MG63 (cell line): ENCODE results near the gene LASP1. TPM values are rescaled to one million over a fixed set of nuclear protein-coding genes. Genes with fewer than 3 reads are reported as not detected.
"Not testable (repeated sequence)": the region's sequence is repeated elsewhere in the genome, so short reads cannot be mapped to it uniquely, and the experiment has no call there.

ENCODE experiments used
- DNase-seq: peaks from one replicate; pipeline ENCODE4 v3.0.0-alpha.2; 2020
- H3K27me3 ChIP-seq: fragments of 250-450 bp; sonication (Bioruptor Pico); 2 replicates; pipeline ENCODE4 v1.5.1; 2020; ENCODE audit warnings: mild to moderate bottlenecking, moderate library complexity
- H3K36me3 ChIP-seq: fragments of 250-450 bp; sonication (Bioruptor Pico); 2 replicates; pipeline ENCODE4 v1.5.1; 2020; ENCODE audit warnings: mild to moderate bottlenecking, moderate library complexity
- H3K4me3 ChIP-seq: fragments of 250-450 bp; sonication (Bioruptor Pico); 2 replicates; pipeline ENCODE4 v1.5.1; 2020; ENCODE audit warnings: mild to moderate bottlenecking, moderate library complexity
- H3K9me3 ChIP-seq: fragments of 250-450 bp; sonication (Bioruptor Pico); 2 replicates; pipeline ENCODE4 v1.5.1; 2020; ENCODE audit warnings: mild to moderate bottlenecking, moderate library complexity
- total RNA-seq: library from RNA; depleted of rRNA; stranded (reverse); fragments of >200 nt; shearing (Covaris generic); gene quantifications from 2 replicates; pipeline ENCODE4 v1.2.3, GENCODE V29; 2014; ENCODE audit warnings: low replicate concordance; rRNA removed

The LASP1 gene
- total RNA-seq, result 228 and 323 TPM in 2 replicates

DNA sequence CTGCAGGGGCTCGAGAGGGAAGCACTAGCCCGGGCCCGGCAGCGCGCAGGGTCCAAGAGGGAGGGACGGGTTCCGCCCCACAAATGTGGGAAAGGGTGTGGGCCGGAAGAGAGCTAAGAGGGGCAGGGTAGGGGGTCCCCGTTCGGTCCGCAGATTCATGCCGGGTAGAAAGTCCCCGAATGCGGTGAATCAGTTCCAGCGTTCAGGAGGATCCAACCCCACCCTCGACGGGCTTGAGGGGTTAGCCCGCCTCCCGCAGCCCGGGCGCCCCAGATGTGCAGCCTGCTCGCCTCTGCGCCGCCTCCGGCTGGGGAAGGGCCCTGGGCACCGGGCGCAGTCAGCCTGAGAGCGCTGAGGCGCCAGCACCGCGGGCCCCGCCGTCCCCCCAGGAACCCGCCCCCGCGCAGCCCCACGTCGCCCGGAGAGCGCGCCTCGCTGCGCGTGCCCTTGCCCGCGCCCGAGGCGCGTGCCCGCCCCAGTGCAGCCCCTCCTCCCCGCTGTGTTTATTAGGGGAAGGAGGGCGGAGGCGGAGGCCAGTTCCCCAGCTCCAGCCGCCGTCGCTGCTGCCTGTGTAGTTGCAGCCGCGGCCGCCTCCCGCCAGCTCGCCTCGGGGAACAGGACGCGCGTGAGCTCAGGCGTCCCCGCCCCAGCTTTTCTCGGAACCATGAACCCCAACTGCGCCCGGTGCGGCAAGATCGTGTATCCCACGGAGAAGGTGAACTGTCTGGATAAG is at the start of gene LASP1:
TSS of gene LASP1 (plus strand) at position 533 of the 733 bp plus-strand sequence. CDS start at position 665, 132 bp downstream.
- peak; percentile 93 for DNase-seq
- H3K9me3 ChIP-seq, result no peaks in the 10 kb centered on the region
- peak within 1 kb of the TSS; percentile 94 for H3K4me3 ChIP-seq
- H3K36me3 ChIP-seq, result peaks cover 41% of the 10 kb centered on the region
- H3K27me3 ChIP-seq, result no peaks in the 10 kb centered on the region

GRCh38 chr17:38824899-38825761 is 44.7 kb upstream of the LASP1 start, which contains the start of gene CWC25:
Gene CWC25 (minus strand): TSS chr17:38825321. CDS start chr17:38825183, 138 bp downstream.
- peaks cover 25% of the 10 kb centered on the region for H3K36me3 ChIP-seq
- no peaks in the 10 kb centered on the region for H3K9me3 ChIP-seq
- DNase-seq, result peak; percentile 92
- H3K4me3 ChIP-seq, result peak within 1 kb of the TSS; percentile 71
- no peaks in the 10 kb centered on the region for H3K27me3 ChIP-seq

DNA sequence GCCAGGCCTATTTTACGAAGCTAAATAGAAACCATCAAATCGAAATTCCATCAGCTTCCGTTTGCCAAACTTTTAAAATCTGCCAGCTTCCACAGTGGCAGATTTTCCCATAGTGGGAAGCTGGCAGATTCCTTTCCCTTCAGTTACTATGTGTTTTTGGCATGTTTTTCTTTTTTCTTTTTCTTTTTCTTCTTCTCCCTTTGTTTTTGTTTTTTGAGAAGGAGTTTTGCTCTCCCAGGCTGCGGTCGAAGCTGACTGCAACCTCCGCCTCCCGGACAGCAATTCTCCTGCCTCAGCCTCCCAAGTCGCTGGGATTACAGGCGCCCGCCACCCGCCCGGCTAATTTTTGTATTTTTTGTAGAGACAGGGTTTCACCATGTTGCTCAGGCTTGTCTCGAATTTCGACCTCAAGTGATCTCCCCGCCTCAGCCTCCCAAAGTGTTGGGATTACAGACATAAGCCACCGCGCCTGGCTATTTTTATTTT is 44.1 kb upstream of the LASP1 start:
- Histone ChIP-seq H3K36me3 (peaks cover 18% of the 10 kb centered on the region), H3K4me3 (peak overlapping the region; percentile 71), H3K9me3 (no peaks in the 10 kb centered on the region), H3K27me3 (no peaks in the 10 kb centered on the region)
- DNase-seq, result no peak

- peak; percentile 68 for DNase-seq
- Histone ChIP-seq H3K36me3 (peaks cover 27% of the 10 kb centered on the region), H3K27me3 (no peaks in the 10 kb centered on the region), H3K9me3 (no peaks in the 10 kb centered on the region), H3K4me3 (peak overlapping the region; percentile 20)
These were observed 25.5 kb upstream of the LASP1 start for GRCh38 chr17:38844261-38844757.

GRCh38 chr17:38848557-38848891 is 21.3 kb upstream of the LASP1 start:
- H3K27me3 ChIP-seq, result no peaks in the 10 kb centered on the region
- no peak for DNase-seq
- H3K9me3 ChIP-seq, result no peaks in the 10 kb centered on the region
- no peak overlapping the region for H3K4me3 ChIP-seq
- H3K36me3 ChIP-seq, result peaks cover 68% of the 10 kb centered on the region

GRCh38 chr17:38848939-38849605 is 20.8 kb upstream of the LASP1 start:
- H3K4me3 ChIP-seq, result no peak overlapping the region
- H3K36me3 ChIP-seq, result peaks cover 68% of the 10 kb centered on the region
- DNase-seq, result no peak
- H3K9me3 ChIP-seq, result no peaks in the 10 kb centered on the region
- H3K27me3 ChIP-seq, result no peaks in the 10 kb centered on the region

GRCh38 chr17:38850374-38850773 is 19.5 kb upstream of the LASP1 start:
- H3K4me3 ChIP-seq, result peak overlapping the region; percentile 87; the same call in 1 of the 2 replicates

DNA sequence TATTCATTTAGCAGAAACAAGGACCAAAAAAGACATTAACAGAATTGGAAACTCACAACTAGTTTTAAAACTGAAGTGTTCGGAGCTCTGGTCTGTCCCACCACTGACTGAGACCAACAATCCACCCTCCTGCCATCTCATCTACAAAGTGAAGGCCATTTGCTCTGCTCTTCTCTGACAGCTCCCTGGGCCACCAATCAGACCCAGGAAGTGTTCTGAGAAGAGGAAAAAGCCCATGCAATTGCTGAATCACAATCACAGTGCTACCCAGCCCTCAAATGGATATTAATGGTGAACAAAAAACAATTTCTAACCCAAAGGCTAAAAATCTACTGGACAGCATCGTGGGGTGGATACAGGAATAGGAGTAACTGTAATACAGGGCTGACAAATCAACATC is 18.4 kb upstream of the LASP1 start:
- DNase-seq, result no peak
- H3K4me3 ChIP-seq, result peak overlapping the region; percentile 87
- H3K27me3 ChIP-seq, result no peaks in the 10 kb centered on the region
- no peaks in the 10 kb centered on the region for H3K9me3 ChIP-seq
- peaks cover 65% of the 10 kb centered on the region for H3K36me3 ChIP-seq

More at GRCh38 chr17:38850374-38850773, 19.5 kb upstream of the LASP1 start:
- Histone ChIP-seq H3K27me3 (no peaks in the 10 kb centered on the region), H3K36me3 (peaks cover 68% of the 10 kb centered on the region), H3K9me3 (no peaks in the 10 kb centered on the region)
- DNase-seq, result no peak

DNA sequence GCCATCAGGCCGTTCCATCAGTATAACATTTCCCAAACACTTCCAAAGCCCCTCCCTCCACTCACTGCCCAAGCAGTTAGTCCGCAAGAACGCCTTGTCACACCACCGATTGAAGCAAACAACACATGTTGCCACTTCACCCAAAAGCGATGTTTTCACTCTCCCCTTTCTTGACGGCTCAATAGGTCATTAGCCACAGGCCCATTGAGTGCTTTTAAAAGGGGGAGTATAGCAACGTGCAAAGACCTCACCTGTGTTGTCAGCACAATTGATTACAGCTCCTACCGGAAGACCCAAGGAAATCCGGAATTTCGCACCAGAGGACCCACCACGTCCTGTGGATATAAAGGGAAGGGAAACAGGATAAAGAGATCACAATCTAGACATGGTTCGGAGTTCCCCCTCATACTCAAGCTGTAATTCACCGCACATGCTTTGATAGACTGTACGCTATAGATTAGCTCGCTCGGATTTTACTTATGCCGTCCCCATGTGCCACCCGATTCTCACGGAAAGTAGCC is 17.0 kb upstream of the LASP1 start:
- DNase-seq, result no peak
- Histone ChIP-seq H3K9me3 (no peaks in the 10 kb centered on the region), H3K27me3 (no peaks in the 10 kb centered on the region), H3K36me3 (peaks cover 55% of the 10 kb centered on the region), H3K4me3 (peak overlapping the region; percentile 87)

DNA sequence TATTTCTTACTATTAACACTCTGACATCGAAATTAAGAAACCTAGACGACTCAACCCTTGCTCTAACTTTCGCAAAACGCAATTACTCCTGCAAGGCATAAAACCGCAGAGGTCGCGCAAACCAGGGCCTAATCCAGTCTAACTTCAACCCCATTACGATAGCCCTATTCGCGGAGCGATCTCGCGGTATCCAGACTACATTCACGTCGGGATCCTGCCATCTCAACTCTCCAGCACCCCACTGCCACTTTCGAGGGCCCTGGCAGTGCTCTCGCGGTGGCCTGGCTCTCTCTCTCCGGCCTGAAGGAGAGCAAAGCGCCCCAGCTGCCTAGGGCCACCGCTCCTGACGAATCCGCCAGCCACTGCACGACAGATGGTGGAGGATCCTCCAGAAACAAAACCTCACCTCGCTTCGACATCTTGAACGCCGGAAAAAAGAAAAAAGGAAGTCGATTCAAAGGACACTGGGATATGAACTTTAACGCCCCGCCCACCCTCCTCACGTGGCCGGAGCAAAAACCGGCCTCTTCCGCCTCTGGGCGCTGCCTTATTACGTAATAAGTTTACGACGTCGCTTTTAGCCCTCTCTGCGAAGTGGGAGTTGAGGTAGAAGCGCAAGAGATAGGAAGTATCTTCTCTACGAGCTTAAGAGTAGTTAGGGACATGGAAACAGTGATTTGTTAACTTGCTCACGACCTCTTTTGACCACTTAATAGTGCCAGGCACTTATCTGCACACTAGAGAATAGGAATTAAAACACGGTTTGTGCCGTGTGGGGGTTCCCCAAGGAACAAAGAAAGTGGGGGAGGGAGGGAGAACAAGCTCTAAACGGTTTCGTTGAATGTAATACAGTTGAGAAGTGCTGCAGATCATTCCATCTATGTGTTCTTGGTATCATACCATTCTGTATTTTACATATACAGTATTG is 16.3 kb upstream of the LASP1 start, which contains the start of gene RPL23:
TSS of gene RPL23 (minus strand) at position 430 of the 928 bp plus-strand sequence. CDS start at position 419, 11 bp downstream.
- Histone ChIP-seq H3K9me3 (no peaks in the 10 kb centered on the region), H3K27me3 (no peaks in the 10 kb centered on the region), H3K36me3 (peaks cover 48% of the 10 kb centered on the region), H3K4me3 (peak within 1 kb of the TSS; percentile 87)
- peak; percentile 95 for DNase-seq

GRCh38 chr17:38855101-38855714 is 14.7 kb upstream of the LASP1 start:
- not testable (repeated sequence) for H3K4me3 ChIP-seq, DNase-seq, H3K9me3 ChIP-seq, H3K27me3 ChIP-seq
- peaks cover 32% of the 10 kb centered on the region for H3K36me3 ChIP-seq

- Histone ChIP-seq H3K4me3 (no peak overlapping the region), H3K27me3 (no peaks in the 10 kb centered on the region), H3K36me3 (peaks cover 11% of the 10 kb centered on the region), H3K9me3 (no peaks in the 10 kb centered on the region)
- no peak for DNase-seq
These were observed 12.6 kb upstream of the LASP1 start for GRCh38 chr17:38857271-38857670.

GRCh38 chr17:38861399-38861843 is 8.4 kb upstream of the LASP1 start:
- DNase-seq, result no peak

GRCh38 chr17:38864636-38865398 is 5.0 kb upstream of the LASP1 start:
- no peaks in the 10 kb centered on the region for H3K36me3 ChIP-seq
- H3K27me3 ChIP-seq, result no peaks in the 10 kb centered on the region
- no peaks in the 10 kb centered on the region for H3K9me3 ChIP-seq
- DNase-seq, result no peak
- no peak overlapping the region for H3K4me3 ChIP-seq

More at GRCh38 chr17:38861399-38861843, 8.4 kb upstream of the LASP1 start:
- H3K27me3 ChIP-seq, result no peaks in the 10 kb centered on the region
- H3K9me3 ChIP-seq, result no peaks in the 10 kb centered on the region
- no peaks in the 10 kb centered on the region for H3K36me3 ChIP-seq
- H3K4me3 ChIP-seq, result no peak overlapping the region
